ENCODE data around the gene SGTA. TPM values are rescaled to one million over a fixed set of nuclear protein-coding genes. Genes with fewer than 3 reads are reported as not detected.

SGTA gene
- total RNA-seq, 3 donors from 2014 or later (not counting 1 experiment from before 2014, with no cell fraction given) = 35.2 to 38.1 (median 36.2) TPM

- Mint-ChIP-seq H3K36me3 (no peaks in the 10 kb centered on the region), H3K27ac (no peak overlapping the region)
These were observed 54.2 kb downstream of the SGTA start for GRCh38 chr19:2728783-2729387.

GRCh38 chr19:2727640-2727944 is 55.5 kb downstream of the SGTA start:
- Histone ChIP-seq H3K27me3 (ENCODE audit: control insufficient read depth, insufficient read depth, low read length) (peaks cover under 1% of the 10 kb centered on the region), H3K4me3 (ENCODE audit: low read length) (no peak overlapping the region), H3K9me3 (ENCODE audit: control insufficient read depth, insufficient read depth, low read length) (no peaks in the 10 kb centered on the region), H3K4me1 (ENCODE audit: control insufficient read depth, insufficient read depth, low read length) (peaks cover 10% of the 10 kb centered on the region), H3K36me3 (ENCODE audit: control insufficient read depth, insufficient read depth, low read length) (peaks cover 4% of the 10 kb centered on the region), H3K27ac (ENCODE audit: low read length) (no peak overlapping the region)
- H3K4me1 Mint-ChIP-seq = peaks cover 5% of the 10 kb centered on the region in 2 donors
- no peaks in the 10 kb centered on the region for H3K9me3 Mint-ChIP-seq
- H3K27ac Mint-ChIP-seq = no peak overlapping the region
- peaks cover 7 to 8% of the 10 kb centered on the region in 2 donors for H3K27me3 Mint-ChIP-seq (ENCODE audit: low read depth in 2 of 2)
- TF ChIP-seq CTCF (IDR thresholded peaks at IDR 0.05) = no peak
- H3K4me3 Mint-ChIP-seq = no peak overlapping the region
- H3K36me3 Mint-ChIP-seq = no peaks in the 10 kb centered on the region
- no peak for ATAC-seq
- no peak for DNase-seq
- 85% methylated on average over 16 of the region's 16 CpGs for whole genome bisulfite sequencing (ENCODE audit: insufficient coverage)
- intact Hi-C loops (cut with micrococcal nuclease) = no loop called here

More at GRCh38 chr19:2728783-2729387, 54.2 kb downstream of the SGTA start:
- Mint-ChIP-seq H3K4me1 (peaks cover 5% of the 10 kb centered on the region in 2 donors), H3K4me3 (no peak overlapping the region), H3K27me3 (ENCODE audit: low read depth in 2 of 2) (peaks cover 6 to 8% of the 10 kb centered on the region in 2 donors), H3K9me3 (no peaks in the 10 kb centered on the region)
- Histone ChIP-seq H3K4me1 (ENCODE audit: control insufficient read depth, insufficient read depth, low read length) (peaks cover 10% of the 10 kb centered on the region), H3K36me3 (ENCODE audit: control insufficient read depth, insufficient read depth, low read length) (peaks cover 4% of the 10 kb centered on the region), H3K9me3 (ENCODE audit: control insufficient read depth, insufficient read depth, low read length) (no peaks in the 10 kb centered on the region), H3K27me3 (ENCODE audit: control insufficient read depth, insufficient read depth, low read length) (no peaks in the 10 kb centered on the region), H3K27ac (ENCODE audit: low read length) (no peak overlapping the region), H3K4me3 (ENCODE audit: low read length) (no peak overlapping the region)
- DNase-seq (no peak), ATAC-seq (no peak)
- intact Hi-C loops (cut with micrococcal nuclease) = no loop called here
- no peak for TF ChIP-seq CTCF (IDR thresholded peaks at IDR 0.05)
- 90% methylated on average over 23 of the region's 23 CpGs for WGBS (ENCODE audit: insufficient coverage)

- Histone ChIP-seq H3K27ac (ENCODE audit: low read length) (no peak overlapping the region), H3K4me3 (ENCODE audit: low read length) (no peak overlapping the region), H3K4me1 (ENCODE audit: control insufficient read depth, insufficient read depth, low read length) (peaks cover 10% of the 10 kb centered on the region), H3K27me3 (ENCODE audit: control insufficient read depth, insufficient read depth, low read length) (peaks cover 5% of the 10 kb centered on the region), H3K9me3 (ENCODE audit: control insufficient read depth, insufficient read depth, low read length) (no peaks in the 10 kb centered on the region), H3K36me3 (ENCODE audit: control insufficient read depth, insufficient read depth, low read length) (peaks cover 1% of the 10 kb centered on the region)
- no peaks in the 10 kb centered on the region for H3K9me3 Mint-ChIP-seq
- no peak overlapping the region for H3K4me3 Mint-ChIP-seq
- H3K27me3 Mint-ChIP-seq (ENCODE audit: low read depth in 2 of 2) = peaks cover 8 to 10% of the 10 kb centered on the region in 2 donors
- H3K4me1 Mint-ChIP-seq = peaks cover 5% of the 10 kb centered on the region in 2 donors
- WGBS (ENCODE audit: insufficient coverage) = 28% methylated on average over 26 of the region's 26 CpGs
- no peak overlapping the region for H3K27ac Mint-ChIP-seq
- TF ChIP-seq CTCF (IDR thresholded peaks at IDR 0.05) = no peak
- no peak for DNase-seq
- intact Hi-C loops (cut with micrococcal nuclease) = no loop called here
- no peaks in the 10 kb centered on the region for H3K36me3 Mint-ChIP-seq
- ATAC-seq = peak in 1 of 3 donors; percentile 63
These were observed 56.0 kb downstream of the SGTA start for GRCh38 chr19:2726904-2727639.

All from natural killer cell (primary cell).